DOHH2 (cell line): ENCODE data around the gene MAMDC2.

Experiments
- H3F3A ChIP-seq: fragments of 200-600 bp; sonication (generic), shearing (Covaris generic); 2 replicates; pipeline ENCODE4 v1.6.0; 2016; ENCODE audit warnings: antibody characterized with exemption, mild to moderate bottlenecking; ENCODE audit not compliant: control insufficient read depth, insufficient read depth
- H3K27ac ChIP-seq: fragments of 200-600 bp; sonication (generic); 2 replicates; pipeline ENCODE4 v1.5.1; 2014; ENCODE audit warnings: low read depth, mild to moderate bottlenecking, low read length, moderate library complexity
- H3K27me3 ChIP-seq: fragments of 200-600 bp; sonication (generic); 2 replicates; pipeline ENCODE4 v1.6.1; 2014; ENCODE audit warnings: mild to moderate bottlenecking, low read length, mixed read lengths; ENCODE audit not compliant: control insufficient read depth
- H3K36me3 ChIP-seq: fragments of 200-600 bp; sonication (generic); 2 replicates; pipeline ENCODE4 v1.6.1; 2014; ENCODE audit warnings: mild to moderate bottlenecking, low read length, moderate library complexity, mixed read lengths; ENCODE audit not compliant: control insufficient read depth
- H3K4me1 ChIP-seq: fragments of 200-600 bp; sonication (generic); 2 replicates; pipeline ENCODE4 v1.6.1; 2014; ENCODE audit warnings: mild to moderate bottlenecking, low read length, mixed read lengths; ENCODE audit not compliant: control insufficient read depth
- H3K4me2 ChIP-seq: fragments of 200-600 bp; sonication (generic); 2 replicates; pipeline ENCODE4 v1.6.0; 2014; ENCODE audit warnings: mild to moderate bottlenecking, low read length, moderate library complexity
- H3K4me3 ChIP-seq: fragments of 200-600 bp; sonication (generic); 2 replicates; pipeline ENCODE4 v1.5.1; 2014; ENCODE audit warnings: mild to moderate bottlenecking, low read length, mixed read lengths
- H3K79me2 ChIP-seq: fragments of 200-600 bp; sonication (generic); 2 replicates; pipeline ENCODE4 v1.6.1; 2014; ENCODE audit warnings: mild to moderate bottlenecking, low read length, mixed read lengths; ENCODE audit not compliant: control insufficient read depth
- H3K9me2 ChIP-seq: fragments of 200-600 bp; sonication (generic); replicated peaks from 2 replicates; pipeline ENCODE4 v1.6.1; 2014; ENCODE audit warnings: mild to moderate bottlenecking, low read length, mixed read lengths; ENCODE audit not compliant: control insufficient read depth
- H3K9me3 ChIP-seq: fragments of 200-600 bp; sonication (generic); 2 replicates; pipeline ENCODE4 v1.6.1; 2014; ENCODE audit warnings: antibody characterized with exemption, low read length, mixed read lengths; ENCODE audit not compliant: control insufficient read depth, insufficient read depth
- H4K20me1 ChIP-seq: fragments of 200-600 bp; sonication (generic); 2 replicates; pipeline ENCODE4 v1.6.0; 2014; ENCODE audit warnings: low read depth, mild to moderate bottlenecking, antibody characterized with exemption, low read length, moderate library complexity; ENCODE audit not compliant: control insufficient read depth, insufficient read depth
- CTCF ChIP-seq: fragments of 200-600 bp; sonication (generic); IDR thresholded peaks from one replicate; pipeline ENCODE4 v1.5.1; 2014; ENCODE audit warnings: antibody characterized with exemption, mild to moderate bottlenecking, low read depth, low read length; ENCODE audit not compliant: poor library complexity, severe bottlenecking
- EZH2phosphoT487 ChIP-seq: fragments of 200-600 bp; sonication (generic); IDR thresholded peaks from 2 replicates; pipeline ENCODE4 v1.6.1; 2017; ENCODE audit warnings: borderline replicate concordance, mild to moderate bottlenecking, antibody characterized with exemption, low read length, moderate library complexity, mixed read lengths

MAMDC2 gene

GRCh38 chr9:70136632-70137031 lies 93.0 kb downstream of the MAMDC2 start:
- Histone ChIP-seq H3K27me3 (peaks cover 4% of the 10 kb centered on the region; the same call in 1 of the 2 replicates), H3K27ac (no peak overlapping the region), H3K36me3 (no peaks in the 10 kb centered on the region)

GRCh38 chr9:70137577-70137976 lies 93.9 kb downstream of the MAMDC2 start:
- no peaks in the 10 kb centered on the region for H3K9me2 ChIP-seq
- no peak overlapping the region for H3K27ac ChIP-seq

More at GRCh38 chr9:70136632-70137031, 93.0 kb downstream of the MAMDC2 start:
- Histone ChIP-seq H3K79me2 (no peaks in the 10 kb centered on the region), H3K4me1 (no peaks in the 10 kb centered on the region), H4K20me1 (no peaks in the 10 kb centered on the region), H3K4me3 (no peak overlapping the region), H3K9me3 (no peaks in the 10 kb centered on the region), H3F3A (no peaks in the 10 kb centered on the region), H3K4me2 (no peak overlapping the region), H3K9me2 (no peaks in the 10 kb centered on the region)
- TF ChIP-seq CTCF: no peak
- TF ChIP-seq EZH2phosphoT487: no peak

GRCh38 chr9:70142101-70142500 lies 98.5 kb downstream of the MAMDC2 start:
- TF ChIP-seq EZH2phosphoT487 (no peak), CTCF (no peak)
- Histone ChIP-seq H3K4me2 (no peak overlapping the region), H3K4me3 (no peak overlapping the region), H3K9me2 (no peaks in the 10 kb centered on the region), H3K79me2 (no peaks in the 10 kb centered on the region), H4K20me1 (no peaks in the 10 kb centered on the region), H3K4me1 (no peaks in the 10 kb centered on the region), H3K27ac (no peak overlapping the region), H3K36me3 (no peaks in the 10 kb centered on the region), H3K9me3 (no peaks in the 10 kb centered on the region), H3F3A (no peaks in the 10 kb centered on the region), H3K27me3 (peaks cover 4% of the 10 kb centered on the region)

More at GRCh38 chr9:70137577-70137976, 93.9 kb downstream of the MAMDC2 start:
- Histone ChIP-seq H3K36me3 (no peaks in the 10 kb centered on the region), H3K9me3 (no peaks in the 10 kb centered on the region), H3F3A (no peaks in the 10 kb centered on the region), H3K4me1 (no peaks in the 10 kb centered on the region), H4K20me1 (no peaks in the 10 kb centered on the region), H3K79me2 (no peaks in the 10 kb centered on the region), H3K27me3 (peaks cover 4% of the 10 kb centered on the region; the same call in 1 of the 2 replicates), H3K4me3 (no peak overlapping the region), H3K4me2 (no peak overlapping the region)
- TF ChIP-seq EZH2phosphoT487: no peak
- no peak for TF ChIP-seq CTCF
